Keratinocyte (primary cell): ENCODE measurements around the gene NCBP1. TPM values are rescaled to one million over a fixed set of nuclear protein-coding genes. Genes with fewer than 3 reads are reported as not detected.
A peak's percentile ranks its signal among the peaks of the same experiment; 100 is the strongest.

Source experiments
- DNase-seq: peaks from one replicate; pipeline ENCODE4 v3.0.0-alpha.2; 2011; ENCODE audit warnings: low read depth, missing footprints, low spot score
- FAIRE-seq: peaks from 2 replicates; lab custom pipeline; 2011; peaks lifted over from hg19 to GRCh38; lab: Jason Lieb, UNC
- H2AFZ ChIP-seq: 2 replicates; pipeline ENCODE4 v1.6.0; 2012; ENCODE audit warnings: low read length, control low read depth, inconsistent platforms; ENCODE audit not compliant: control insufficient read depth
- H3K27ac ChIP-seq: 2 replicates; pipeline ENCODE4 v1.5.1; 2011; ENCODE audit warnings: low read length; ENCODE audit not compliant: control insufficient read depth, insufficient read depth
- H3K27me3 ChIP-seq: 3 replicates; pipeline ENCODE4 v1.6.0; 2011; ENCODE audit warnings: low read length; ENCODE audit not compliant: control insufficient read depth, insufficient read depth; ENCODE audit errors: extremely low read depth
- H3K36me3 ChIP-seq, 2 experiments: 2 replicates in 1 of 2; 3 replicates in 1 of 2; pipeline ENCODE4 v1.5.1; 2011; ENCODE audit warnings: low read length in 2 of 2, mild to moderate bottlenecking in 1 of 2; ENCODE audit not compliant: control insufficient read depth in 2 of 2, insufficient read depth in 2 of 2; ENCODE audit errors: extremely low read depth in 1 of 2
- H3K4me1 ChIP-seq: 3 replicates; pipeline ENCODE4 v1.5.1; 2011; ENCODE audit warnings: low read length; ENCODE audit not compliant: control insufficient read depth, insufficient read depth; ENCODE audit errors: extremely low read depth
- H3K4me2 ChIP-seq: 3 replicates; pipeline ENCODE4 v1.6.0; 2011; ENCODE audit warnings: low read depth, low read length; ENCODE audit not compliant: control insufficient read depth, insufficient read depth; ENCODE audit errors: extremely low read depth
- H3K4me3 ChIP-seq, 3 experiments: fragments of 200-600 bp in 1 of 3; sonication (generic) in 1 of 3; 2 replicates in 2 of 3; 3 replicates in 1 of 3; pipeline ENCODE4 v1.5.1; 2011 to 2016; ENCODE audit warnings: low read length in 3 of 3, mild to moderate bottlenecking in 3 of 3, control low read depth in 2 of 3, inconsistent platforms in 1 of 3, low read depth in 1 of 3, mixed read lengths in 1 of 3, mixed run types in 1 of 3, moderate library complexity in 1 of 3; ENCODE audit not compliant: control insufficient read depth in 2 of 3, insufficient read depth in 2 of 3; ENCODE audit errors: extremely low read depth in 1 of 3
- H3K79me2 ChIP-seq: 2 replicates; pipeline ENCODE4 v1.6.0; 2012; ENCODE audit warnings: low read length; ENCODE audit not compliant: control insufficient read depth, insufficient read depth
- H3K9ac ChIP-seq: 3 replicates; pipeline ENCODE4 v1.6.0; 2011; ENCODE audit warnings: low read length; ENCODE audit not compliant: control insufficient read depth, insufficient read depth; ENCODE audit errors: extremely low read depth
- H3K9me1 ChIP-seq: 3 replicates; pipeline ENCODE4 v1.6.0; 2011; ENCODE audit warnings: low read length; ENCODE audit not compliant: control insufficient read depth, insufficient read depth; ENCODE audit errors: extremely low read depth
- H3K9me3 ChIP-seq: 2 replicates; pipeline ENCODE4 v1.5.1; 2012; ENCODE audit warnings: low read depth, low read length; ENCODE audit not compliant: control insufficient read depth
- H4K20me1 ChIP-seq: 3 replicates; pipeline ENCODE4 v1.6.0; 2011; ENCODE audit warnings: low read length; ENCODE audit not compliant: control insufficient read depth, insufficient read depth; ENCODE audit errors: extremely low read depth
- CTCF ChIP-seq, 3 experiments: IDR thresholded peaks in 1 of 3; conservative IDR thresholded peaks in 1 of 3; optimal IDR thresholded peaks in 1 of 3; 2 replicates in 2 of 3; 3 replicates in 1 of 3; pipeline versions ENCODE3 to v1.5.1; 2011; ENCODE audit warnings: low read length in 3 of 3, mild to moderate bottlenecking in 3 of 3, moderate library complexity in 2 of 3, control low read depth in 1 of 3, inconsistent platforms in 1 of 3; ENCODE audit not compliant: insufficient read depth in 2 of 3; ENCODE audit errors: extremely low read depth in 1 of 3
- EZH2 ChIP-seq: IDR thresholded peaks from one replicate; pipeline ENCODE4 v1.6.1; 2012; ENCODE audit warnings: inconsistent platforms, mild to moderate bottlenecking, low read length, moderate library complexity
- dilution Hi-C: fragments of 300-500 bp; cut with MboI; formaldehyde crosslinking; loops from one replicate; pipeline ENCODE4 v1.7.0; 2020; ENCODE audit warnings: low sequenced_read_pairs; ENCODE audit not compliant: extremely low pct_ligation_motif_present
- polyA plus RNA-seq, 5 experiments: library from polyadenylated mRNA; depleted of rRNA in 3 of 5; stranded (reverse) in 3 of 5; stranded (forward) in 1 of 5; unstranded in 1 of 5; fragments of >200 nt; gene quantifications; 1 replicate in 1 of 5; 2 replicates in 3 of 5; 3 replicates in 1 of 5; pipeline versions ENCODE4 v1.2.1 to v1.2.3, GENCODE V29; 2011 to 2012; ENCODE audit warnings: missing spikeins in 2 of 5, low read depth in 1 of 5, low replicate concordance in 1 of 5

NCBP1 gene
- polyA plus RNA-seq, 1 donor (not counting 4 experiments of a cell fraction or from before 2014, with no cell fraction given): 38.6 TPM

GRCh38 chr9:97706246-97706645, 72.6 kb downstream of the NCBP1 start:
- H3K4me3 ChIP-seq: no peak overlapping the region
- no peak overlapping the region for H3K27ac ChIP-seq
- FAIRE-seq (no peak), DNase-seq (no peak)
- dilution Hi-C loops: no loop called here
- no peak overlapping the region for H2AFZ ChIP-seq
- H3K4me2 ChIP-seq: no peak overlapping the region
- no peaks in the 10 kb centered on the region for H3K27me3 ChIP-seq
- no peaks in the 10 kb centered on the region for H3K9me3 ChIP-seq
- TF ChIP-seq EZH2 (no peak), CTCF (optimal IDR thresholded peaks at IDR 0.05 in 1 of 3, IDR thresholded peaks at IDR 0.05 in 1 of 3, conservative IDR thresholded peaks at IDR 0.05 in 1 of 3; ENCODE audit: extremely low read depth in 1 of 3, insufficient read depth in 2 of 3, low read length in 3 of 3) (no peak)
- H3K9me1 ChIP-seq: no peaks in the 10 kb centered on the region
- H4K20me1 ChIP-seq: peaks cover 3% of the 10 kb centered on the region
- no peaks in the 10 kb centered on the region for H3K79me2 ChIP-seq
- peaks cover 32% of the 10 kb centered on the region for H3K4me1 ChIP-seq
- H3K9ac ChIP-seq: no peak overlapping the region
- no peaks in the 10 kb centered on the region for H3K36me3 ChIP-seq

- Histone ChIP-seq H3K36me3 (no peaks in the 10 kb centered on the region), H4K20me1 (no peaks in the 10 kb centered on the region), H3K4me1 (peaks cover 26% of the 10 kb centered on the region), H2AFZ (no peak overlapping the region), H3K9me3 (no peaks in the 10 kb centered on the region), H3K4me3 (no peak overlapping the region), H3K27me3 (no peaks in the 10 kb centered on the region), H3K4me2 (no peak overlapping the region), H3K9ac (no peak overlapping the region), H3K27ac (no peak overlapping the region), H3K9me1 (no peaks in the 10 kb centered on the region), H3K79me2 (no peaks in the 10 kb centered on the region)
- DNase-seq (no peak), FAIRE-seq (peak; percentile 84)
- dilution Hi-C loops: no loop called here
- peak; percentile 72 to 91 (median 88) for TF ChIP-seq CTCF (optimal IDR thresholded peaks at IDR 0.05 in 1 of 3, IDR thresholded peaks at IDR 0.05 in 1 of 3, conservative IDR thresholded peaks at IDR 0.05 in 1 of 3; ENCODE audit: extremely low read depth in 1 of 3, insufficient read depth in 2 of 3, low read length in 3 of 3)
- no peak for TF ChIP-seq EZH2
These were observed 77.0 kb downstream of the NCBP1 start for GRCh38 chr9:97710356-97711222.
